Activated B cell treated with CpG ODN at 0.5 μM for 24 hours (primary cell): ENCODE data around the gene AGXT2. TPM values are rescaled to one million over a fixed set of nuclear protein-coding genes. Genes with fewer than 3 reads are reported as not detected.

Source experiments
- ATAC-seq: fragments of 200-7000 bp; cut with Tn5 transposase; one replicate; pipeline ENCODE4 v1.10.0; 2021; ENCODE audit warnings: low read depth, mild to moderate bottlenecking, moderate library complexity
- CTCF ChIA-PET: fragments of 350-600 bp; sonication (Branson Sonifier 250); formaldehyde crosslinking; loops from one replicate; lab custom pipeline; 2021; ENCODE audit warnings: antibody characterized with exemption; lab: Charles Lee
- POLR2A ChIA-PET: fragments of 350-600 bp; sonication (Branson Sonifier 250); formaldehyde crosslinking; loops from one replicate; lab custom pipeline; 2021; ENCODE audit warnings: antibody characterized with exemption; lab: Charles Lee
- DNase-seq: peaks from one replicate; pipeline ENCODE4 v3.0.0; 2022
- H3K27ac Mint-ChIP-seq: one replicate; pipeline ENCODE4 v1.8.0; 2020; ENCODE audit warnings: mixed read lengths
- H3K27me3 Mint-ChIP-seq: one replicate; pipeline ENCODE4 v1.8.0; 2021; ENCODE audit warnings: mixed read lengths
- H3K36me3 Mint-ChIP-seq: one replicate; pipeline ENCODE4 v1.8.0; 2021; ENCODE audit warnings: low read depth, mixed read lengths
- H3K4me1 Mint-ChIP-seq: one replicate; pipeline ENCODE4 v1.8.0; 2021; ENCODE audit warnings: mixed read lengths
- H3K4me3 Mint-ChIP-seq: one replicate; pipeline ENCODE4 v1.8.0; 2020; ENCODE audit warnings: mild to moderate bottlenecking, mixed read lengths
- H3K9me3 Mint-ChIP-seq: one replicate; pipeline ENCODE4 v1.8.0; 2020; ENCODE audit warnings: mixed read lengths
- CTCF ChIP-seq: fragments of 200-600 bp; IDR thresholded peaks from one replicate; pipeline ENCODE4 v1.8.0; 2022; ENCODE audit warnings: antibody characterized with exemption, mild to moderate bottlenecking
- intact Hi-C: fragments of 100-400 bp; cut with micrococcal nuclease; formaldehyde crosslinking; loops from one replicate; pipeline ENCODE4 v1.15.1; 2024
- total RNA-seq: library from RNA; stranded (reverse); gene quantifications from 2 replicates; pipeline ENCODE4 v1.2.3, GENCODE V29; 2022

Gene AGXT2
- total RNA-seq, 1 donor from 2014 or later = not detected

GRCh38 chr5:35058374-35058788 lies 10.6 kb upstream of the AGXT2 start:
- intact Hi-C loops = no loop called here
- Mint-ChIP-seq H3K27ac (no peak overlapping the region), H3K4me1 (no peaks in the 10 kb centered on the region), H3K9me3 (no peaks in the 10 kb centered on the region), H3K36me3 (no peaks in the 10 kb centered on the region), H3K27me3 (peaks cover 16% of the 10 kb centered on the region), H3K4me3 (no peak overlapping the region)
- ATAC-seq (no peak), DNase-seq (no peak)
- CTCF ChIA-PET = no interaction called here
- no peak for TF ChIP-seq CTCF
- POLR2A ChIA-PET = no interaction called here

GRCh38 chr5:35056686-35057085 lies 8.9 kb upstream of the AGXT2 start:
- no peak overlapping the region for H3K4me3 Mint-ChIP-seq
- H3K27me3 Mint-ChIP-seq = peaks cover 9% of the 10 kb centered on the region
- ChIA-PET CTCF (no interaction called here), POLR2A (no interaction called here)
- no peak overlapping the region for H3K27ac Mint-ChIP-seq
- DNase-seq (no peak), ATAC-seq (no peak)
- intact Hi-C loops = no loop called here
- H3K4me1 Mint-ChIP-seq = no peaks in the 10 kb centered on the region
- no peak for TF ChIP-seq CTCF
- no peaks in the 10 kb centered on the region for H3K36me3 Mint-ChIP-seq
- peaks cover under 1% of the 10 kb centered on the region for H3K9me3 Mint-ChIP-seq

GRCh38 chr5:35052838-35053237 lies 5.1 kb upstream of the AGXT2 start:
- POLR2A ChIA-PET = no interaction called here
- Mint-ChIP-seq H3K36me3 (no peaks in the 10 kb centered on the region), H3K9me3 (peaks cover 3% of the 10 kb centered on the region), H3K4me3 (no peak overlapping the region), H3K4me1 (no peaks in the 10 kb centered on the region), H3K27ac (no peak overlapping the region), H3K27me3 (peaks cover 11% of the 10 kb centered on the region)
- CTCF ChIA-PET = no interaction called here
- DNase-seq (no peak), ATAC-seq (no peak)
- TF ChIP-seq CTCF = no peak
- intact Hi-C loops = no loop called here

GRCh38 chr5:35050541-35051126 lies 2.9 kb upstream of the AGXT2 start:
- H3K4me3 Mint-ChIP-seq = no peak overlapping the region
- no peak for TF ChIP-seq CTCF
- ChIA-PET CTCF (no interaction called here), POLR2A (no interaction called here)
- H3K27ac Mint-ChIP-seq = no peak overlapping the region
- no peaks in the 10 kb centered on the region for H3K4me1 Mint-ChIP-seq
- H3K27me3 Mint-ChIP-seq = peaks cover 16% of the 10 kb centered on the region
- intact Hi-C loops = no loop called here
- ATAC-seq (no peak), DNase-seq (no peak)
- no peaks in the 10 kb centered on the region for H3K36me3 Mint-ChIP-seq
- peaks cover 3% of the 10 kb centered on the region for H3K9me3 Mint-ChIP-seq

- Mint-ChIP-seq H3K4me1 (no peaks in the 10 kb centered on the region), H3K4me3 (no peak overlapping the region), H3K36me3 (no peaks in the 10 kb centered on the region), H3K9me3 (peaks cover 3% of the 10 kb centered on the region), H3K27ac (no peak overlapping the region), H3K27me3 (peaks cover 16% of the 10 kb centered on the region)
- no peak for DNase-seq
- no peak for TF ChIP-seq CTCF
- POLR2A ChIA-PET = no interaction called here
- no peak for ATAC-seq
- intact Hi-C loops = no loop called here
- CTCF ChIA-PET = no interaction called here
Observed at GRCh38 chr5:35048910-35049309, 1.2 kb upstream of the AGXT2 start.
